Astrocyte (in vitro differentiated cells and primary cell): ENCODE data around the gene PIH1D1. TPM values are rescaled to one million over a fixed set of nuclear protein-coding genes. Genes with fewer than 3 reads are reported as not detected.

Experiments used
- DNase-seq: peaks from one replicate; pipeline ENCODE4 v3.0.0-alpha.2; 2010; ENCODE audit warnings: low read depth
- FAIRE-seq: peaks from 2 replicates; lab custom pipeline; 2011; peaks lifted over from hg19 to GRCh38; lab: Jason Lieb, UNC
- H2AFZ ChIP-seq: 2 replicates; pipeline ENCODE4 v1.6.0; 2012; ENCODE audit warnings: low read depth, low read length, inconsistent platforms
- H3K27ac ChIP-seq: 2 replicates; pipeline ENCODE4 v1.5.1; 2011; ENCODE audit warnings: low read depth, low read length, inconsistent platforms
- H3K27me3 ChIP-seq: 2 replicates; pipeline ENCODE4 v1.6.0; 2011; ENCODE audit warnings: low read length, inconsistent platforms; ENCODE audit not compliant: insufficient read depth
- H3K36me3 ChIP-seq: 2 replicates; pipeline ENCODE4 v1.5.1; 2011; ENCODE audit warnings: low read length, inconsistent platforms; ENCODE audit not compliant: insufficient read depth
- H3K4me1 ChIP-seq: 2 replicates; pipeline ENCODE4 v1.5.1; 2011; ENCODE audit warnings: low read length, inconsistent platforms; ENCODE audit not compliant: insufficient read depth
- H3K4me2 ChIP-seq: 2 replicates; pipeline ENCODE4 v1.6.0; 2012; ENCODE audit warnings: low read length, inconsistent platforms
- H3K4me3 ChIP-seq: 2 replicates; pipeline ENCODE4 v1.5.1; 2011; ENCODE audit warnings: low read depth, mild to moderate bottlenecking, low read length, inconsistent platforms; ENCODE audit not compliant: insufficient read depth
- H3K79me2 ChIP-seq: 2 replicates; pipeline ENCODE4 v1.6.0; 2012; ENCODE audit warnings: mild to moderate bottlenecking, low read length, inconsistent platforms; ENCODE audit not compliant: insufficient read depth
- H3K9ac ChIP-seq: 2 replicates; pipeline ENCODE4 v1.6.0; 2012; ENCODE audit warnings: mild to moderate bottlenecking, low read length, inconsistent platforms
- H3K9me3 ChIP-seq: 2 replicates; pipeline ENCODE4 v1.5.1; 2012; ENCODE audit warnings: low read depth, mild to moderate bottlenecking, low read length, inconsistent platforms; ENCODE audit not compliant: insufficient read depth
- H4K20me1 ChIP-seq: 2 replicates; pipeline ENCODE4 v1.6.0; 2012; ENCODE audit warnings: low read length, inconsistent platforms; ENCODE audit not compliant: insufficient read depth
- H3K27ac Mint-ChIP-seq: one replicate; pipeline ENCODE4 v1.8.0; 2021; ENCODE audit warnings: mild to moderate bottlenecking, mixed read lengths; ENCODE audit not compliant: unreplicated experiment
- H3K27me3 Mint-ChIP-seq: one replicate; pipeline ENCODE4 v1.8.0; 2021; ENCODE audit warnings: low read depth, mixed read lengths; ENCODE audit not compliant: unreplicated experiment
- H3K36me3 Mint-ChIP-seq: one replicate; pipeline ENCODE4 v1.8.0; 2021; ENCODE audit warnings: low read depth, mixed read lengths; ENCODE audit not compliant: unreplicated experiment
- H3K4me1 Mint-ChIP-seq: one replicate; pipeline ENCODE4 v1.8.0; 2021; ENCODE audit warnings: low read depth, mixed read lengths; ENCODE audit not compliant: unreplicated experiment
- H3K4me3 Mint-ChIP-seq: one replicate; pipeline ENCODE4 v1.8.0; 2021; ENCODE audit warnings: mild to moderate bottlenecking, moderate library complexity, mixed read lengths; ENCODE audit not compliant: unreplicated experiment
- H3K9me3 Mint-ChIP-seq: one replicate; pipeline ENCODE4 v1.8.0; 2021; ENCODE audit warnings: mild to moderate bottlenecking, mixed read lengths; ENCODE audit not compliant: unreplicated experiment
- CTCF ChIP-seq: IDR thresholded peaks from 2 replicates; pipeline ENCODE4 v1.5.1; 2011; ENCODE audit warnings: low read depth, mild to moderate bottlenecking, inconsistent platforms, low read length, moderate library complexity; ENCODE audit not compliant: insufficient read depth
- EZH2 ChIP-seq: IDR thresholded peaks from 2 replicates; pipeline ENCODE4 v1.6.1; 2012; ENCODE audit warnings: mild to moderate bottlenecking, low read length, inconsistent platforms; ENCODE audit not compliant: insufficient read depth
- total RNA-seq: library from RNA; stranded (reverse); gene quantifications from 2 replicates; pipeline ENCODE4 v1.2.1, GENCODE V29; 2021

Gene PIH1D1
- total RNA-seq, 1 donor from 2014 or later = 61.3 TPM

GRCh38 chr19:49437231-49437630 lies 14.4 kb downstream of the PIH1D1 start:
- H3K9ac ChIP-seq = no peak overlapping the region
- no peaks in the 10 kb centered on the region for H3K79me2 ChIP-seq
- Mint-ChIP-seq H3K9me3 (peaks cover 12% of the 10 kb centered on the region), H3K36me3 (no peaks in the 10 kb centered on the region), H3K27me3 (peaks cover 80% of the 10 kb centered on the region), H3K4me3 (no peak overlapping the region), H3K4me1 (no peaks in the 10 kb centered on the region), H3K27ac (no peak overlapping the region)
- FAIRE-seq = no peak
- no peaks in the 10 kb centered on the region for H3K4me1 ChIP-seq
- H3K36me3 ChIP-seq = no peaks in the 10 kb centered on the region
- H3K27ac ChIP-seq = no peak overlapping the region
- H3K9me3 ChIP-seq = peaks cover 3% of the 10 kb centered on the region
- H3K27me3 ChIP-seq = peaks cover 86% of the 10 kb centered on the region
- no peak for DNase-seq
- H3K4me2 ChIP-seq = no peak overlapping the region
- TF ChIP-seq EZH2 (no peak), CTCF (no peak)
- H3K4me3 ChIP-seq = no peak overlapping the region
- H2AFZ ChIP-seq = no peak overlapping the region
- no peaks in the 10 kb centered on the region for H4K20me1 ChIP-seq

- Mint-ChIP-seq H3K36me3 (no peaks in the 10 kb centered on the region), H3K27me3 (peaks cover 77% of the 10 kb centered on the region), H3K4me3 (no peak overlapping the region), H3K27ac (no peak overlapping the region), H3K9me3 (peaks cover 12% of the 10 kb centered on the region), H3K4me1 (no peaks in the 10 kb centered on the region)
- Histone ChIP-seq H3K27ac (no peak overlapping the region), H3K9ac (no peak overlapping the region), H2AFZ (no peak overlapping the region), H3K4me1 (no peaks in the 10 kb centered on the region), H4K20me1 (no peaks in the 10 kb centered on the region), H3K27me3 (peaks cover 86% of the 10 kb centered on the region), H3K36me3 (no peaks in the 10 kb centered on the region), H3K9me3 (peaks cover 7% of the 10 kb centered on the region), H3K79me2 (no peaks in the 10 kb centered on the region), H3K4me2 (no peak overlapping the region), H3K4me3 (no peak overlapping the region)
- FAIRE-seq (no peak), DNase-seq (no peak)
- no peak for TF ChIP-seq CTCF
- no peak for TF ChIP-seq EZH2
These were observed 15.1 kb downstream of the PIH1D1 start for GRCh38 chr19:49436381-49437017.

GRCh38 chr19:49435670-49436069 lies 15.9 kb downstream of the PIH1D1 start:
- Histone ChIP-seq H3K4me3 (no peak overlapping the region), H3K4me2 (no peak overlapping the region), H3K79me2 (no peaks in the 10 kb centered on the region), H3K9ac (no peak overlapping the region), H3K9me3 (peaks cover 7% of the 10 kb centered on the region), H3K4me1 (no peaks in the 10 kb centered on the region), H2AFZ (no peak overlapping the region), H4K20me1 (no peaks in the 10 kb centered on the region), H3K36me3 (no peaks in the 10 kb centered on the region), H3K27me3 (peaks cover 85% of the 10 kb centered on the region), H3K27ac (no peak overlapping the region)
- Mint-ChIP-seq H3K27ac (no peak overlapping the region), H3K27me3 (peaks cover 74% of the 10 kb centered on the region), H3K36me3 (no peaks in the 10 kb centered on the region), H3K4me3 (no peak overlapping the region), H3K9me3 (peaks cover 9% of the 10 kb centered on the region), H3K4me1 (no peaks in the 10 kb centered on the region)
- FAIRE-seq = no peak
- TF ChIP-seq EZH2 (no peak), CTCF (no peak)
- no peak for DNase-seq
